GM21717 (cell line): ENCODE results near the gene UBE2H.
"Not testable (repeated sequence)": the region's sequence is repeated elsewhere in the genome, so short reads cannot be mapped to it uniquely, and the experiment has no call there.

Source experiments
- ATAC-seq: cut with Tn5 transposase; IDR thresholded peaks from one replicate; pipeline ENCODE4 v1.9.1; 2021; ENCODE audit warnings: mild to moderate bottlenecking, moderate library complexity; ENCODE audit not compliant: unreplicated experiment

UBE2H gene

DNA sequence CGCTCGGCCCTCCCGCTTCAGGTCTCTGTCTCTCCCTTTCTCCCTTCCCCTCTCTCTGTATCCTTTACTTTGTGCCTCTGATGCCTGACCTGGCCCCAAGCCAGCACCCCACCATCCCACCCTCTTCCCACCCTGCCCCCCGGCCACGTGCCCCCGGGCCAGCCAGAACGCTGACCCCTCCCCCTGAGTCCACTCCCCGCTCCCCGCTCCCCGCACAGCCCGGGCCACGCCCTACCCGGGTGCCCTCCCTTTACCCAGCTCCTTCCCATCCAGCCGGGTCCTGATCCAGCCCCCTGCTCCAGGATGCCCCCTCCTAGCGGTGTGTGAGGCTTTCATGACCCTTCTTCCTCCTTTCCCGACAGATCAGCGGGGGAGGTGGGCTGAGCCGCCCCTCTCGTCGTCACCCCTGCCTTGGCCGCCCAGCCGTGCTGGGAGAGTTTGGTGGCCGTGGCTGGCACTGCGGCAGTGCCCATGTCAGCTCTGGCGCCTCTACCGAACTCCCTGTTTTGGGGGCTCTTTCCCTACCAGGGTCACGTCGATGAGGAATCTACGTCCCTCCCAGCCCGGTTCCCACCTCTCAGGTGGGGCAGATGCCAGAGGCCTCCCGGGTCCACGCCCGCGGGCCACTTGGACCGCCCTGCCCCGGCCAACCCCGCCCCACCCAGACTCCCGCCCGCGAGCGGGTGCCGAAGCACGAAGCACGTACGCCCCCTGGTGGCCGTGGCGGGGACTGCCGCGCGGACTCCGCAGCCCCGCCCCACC is 127.4 kb downstream of the UBE2H start:
- ATAC-seq = peak; percentile 61

DNA sequence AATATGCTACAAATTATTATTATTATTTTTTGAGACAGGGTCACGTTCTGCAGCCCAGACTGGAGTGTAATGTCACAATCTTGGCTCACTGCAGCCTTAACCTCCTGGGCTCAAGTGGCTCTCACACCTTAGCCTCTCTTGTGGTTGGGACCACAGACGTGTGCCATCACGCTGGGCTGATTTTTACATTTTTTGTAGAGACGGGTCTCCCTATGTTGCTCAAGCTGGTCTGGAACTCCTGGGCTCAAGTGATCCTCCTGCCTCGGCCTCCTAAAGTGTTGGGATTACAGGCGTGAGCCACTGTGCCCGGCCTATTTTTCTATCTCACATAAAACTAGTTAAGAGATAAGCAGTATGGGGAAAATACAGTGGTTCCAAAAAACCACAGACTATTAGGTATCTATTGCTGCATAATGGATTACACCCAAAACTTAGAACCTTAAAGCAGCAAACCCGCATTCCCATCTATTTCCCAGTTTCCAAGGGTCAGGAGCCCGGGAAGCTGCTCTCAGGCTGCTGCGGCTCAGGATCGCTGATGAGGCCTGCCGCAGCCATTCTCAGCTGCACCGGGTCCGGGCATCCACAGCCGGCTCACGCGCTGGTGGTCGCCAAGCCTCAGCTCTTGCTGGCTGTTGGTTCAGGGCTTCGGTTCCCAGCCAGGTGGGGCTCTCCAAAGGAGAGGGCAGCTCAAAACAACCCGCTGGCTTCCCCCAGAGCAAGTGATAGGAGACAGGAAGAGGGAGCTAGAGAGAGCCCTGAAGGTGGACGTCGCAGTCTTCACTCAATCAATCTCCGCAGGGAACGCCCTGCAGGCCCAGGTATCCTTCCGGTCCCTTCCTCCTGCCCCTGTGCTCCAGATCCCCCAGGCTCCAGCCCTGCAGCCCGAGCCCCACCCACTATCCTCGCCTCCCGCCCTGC is 128.2 kb downstream of the UBE2H start:
- ATAC-seq = no peak

DNA sequence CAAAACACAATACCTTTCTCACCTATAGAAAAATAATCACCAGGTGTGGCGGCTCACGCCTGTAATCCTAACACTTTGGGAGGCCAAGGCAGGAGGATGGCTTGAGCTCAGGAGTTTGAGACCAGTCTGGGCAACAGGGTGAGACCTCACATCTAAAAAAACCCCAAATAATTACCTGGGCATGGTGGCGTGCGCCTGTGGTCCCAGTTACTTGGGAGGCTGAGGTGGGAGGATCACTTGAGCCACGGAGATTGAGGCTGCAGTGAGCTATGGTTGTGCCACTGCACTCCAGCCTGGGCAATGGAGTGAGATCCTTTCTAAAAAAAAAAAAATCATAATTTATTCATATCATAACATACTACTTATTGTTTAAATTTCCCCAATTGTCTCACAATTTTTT is 129.6 kb downstream of the UBE2H start:
- ATAC-seq = not testable (repeated sequence)

DNA sequence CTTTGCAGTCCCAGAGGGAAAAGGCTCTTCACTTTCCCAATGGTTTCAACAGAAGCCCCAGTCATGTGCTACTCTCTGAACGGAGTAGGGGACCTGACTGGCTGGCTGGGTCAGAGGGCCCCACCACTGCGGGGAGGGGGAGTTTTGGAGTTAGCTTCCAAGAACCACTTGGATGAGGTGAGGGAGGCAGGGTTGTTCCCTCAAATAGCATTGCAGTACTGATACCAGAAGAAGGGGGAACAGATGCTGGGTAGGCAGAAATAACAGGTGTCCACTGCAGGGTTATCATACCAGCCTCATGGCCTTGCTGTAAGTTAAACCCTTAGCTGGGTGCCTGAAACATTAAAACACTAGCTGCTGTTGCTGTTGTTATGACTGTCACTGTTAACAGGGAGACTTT is 131.3 kb downstream of the UBE2H start:
- ATAC-seq = no peak

DNA sequence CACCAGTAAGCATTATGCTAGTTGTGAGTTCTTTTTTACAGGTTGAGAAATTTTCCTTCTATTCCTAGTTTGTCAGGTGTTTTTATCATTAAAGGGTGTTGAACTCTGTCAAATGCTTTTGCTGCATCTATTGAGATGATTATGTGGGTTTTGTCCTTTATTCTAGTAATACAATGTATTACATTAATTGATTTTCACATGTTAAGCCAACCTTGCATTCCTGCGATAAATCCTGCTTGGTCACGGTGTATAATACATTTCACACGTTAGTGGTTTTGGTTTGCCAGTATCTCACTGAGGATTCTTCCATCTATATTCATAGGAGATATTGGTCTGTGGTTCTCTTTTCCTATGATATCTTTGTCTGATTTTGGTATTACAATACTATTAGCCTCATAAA is 136.0 kb downstream of the UBE2H start:
- no peak for ATAC-seq

DNA sequence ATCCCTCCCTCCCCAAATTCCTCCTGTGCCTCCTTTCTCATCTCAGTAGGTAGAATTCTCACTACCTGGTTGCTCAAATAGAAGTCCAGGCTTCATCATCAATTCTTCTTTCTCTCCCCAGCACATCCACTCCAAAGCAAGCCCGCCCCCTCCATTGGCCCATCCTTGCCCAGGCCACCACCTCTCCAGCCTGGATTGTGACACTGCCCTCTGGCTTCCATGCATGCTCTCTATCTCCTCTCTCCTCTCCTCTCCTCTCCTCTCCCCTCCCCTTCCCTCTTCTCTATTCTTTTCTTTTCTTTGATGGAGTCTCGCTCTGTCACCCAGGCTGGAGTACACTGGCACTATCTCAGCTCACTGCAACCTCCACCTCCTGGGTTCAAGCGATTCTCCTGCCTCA is 144.9 kb downstream of the UBE2H start:
- ATAC-seq = no peak

DNA sequence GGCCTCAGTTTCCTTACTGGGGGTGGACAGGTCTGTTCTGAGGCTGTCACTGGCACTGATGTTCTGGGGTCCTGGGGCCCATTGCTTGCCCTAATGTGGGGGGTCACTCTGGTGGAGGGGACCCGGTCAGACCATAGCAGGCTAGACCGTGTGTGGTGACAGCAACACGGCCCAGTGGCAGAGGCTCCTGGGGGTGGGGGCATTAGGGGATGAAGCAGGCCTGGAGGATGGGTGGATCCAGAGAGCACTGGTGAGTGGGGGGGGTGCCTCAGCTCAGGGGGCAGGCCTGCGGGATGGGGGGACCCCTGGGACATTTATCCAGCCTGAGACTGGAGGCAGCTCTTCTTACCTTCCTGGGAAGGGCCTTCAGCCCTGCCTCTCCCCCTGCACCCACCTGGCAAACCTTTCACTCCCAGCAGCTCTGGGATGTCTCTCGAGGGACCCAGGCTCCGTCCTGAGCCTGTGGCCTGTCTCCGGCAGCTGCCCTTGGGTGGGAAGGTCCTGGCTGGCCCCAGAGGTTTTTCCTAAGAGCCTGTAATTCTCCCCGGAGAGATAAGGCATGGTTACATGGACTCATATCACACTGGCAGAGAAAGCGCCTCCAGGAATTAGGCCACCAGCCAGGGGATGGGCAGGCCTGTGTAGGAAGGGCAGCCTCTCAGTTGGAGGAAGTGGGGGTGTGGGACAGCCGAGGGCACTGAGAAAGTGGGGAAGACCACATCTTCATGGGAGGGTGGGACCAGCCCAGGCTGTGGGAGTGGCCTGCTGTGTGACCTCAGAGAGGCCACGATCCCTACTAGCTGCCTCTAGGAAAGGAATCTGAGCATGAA is 147.7 kb downstream of the UBE2H start:
- ATAC-seq = no peak

DNA sequence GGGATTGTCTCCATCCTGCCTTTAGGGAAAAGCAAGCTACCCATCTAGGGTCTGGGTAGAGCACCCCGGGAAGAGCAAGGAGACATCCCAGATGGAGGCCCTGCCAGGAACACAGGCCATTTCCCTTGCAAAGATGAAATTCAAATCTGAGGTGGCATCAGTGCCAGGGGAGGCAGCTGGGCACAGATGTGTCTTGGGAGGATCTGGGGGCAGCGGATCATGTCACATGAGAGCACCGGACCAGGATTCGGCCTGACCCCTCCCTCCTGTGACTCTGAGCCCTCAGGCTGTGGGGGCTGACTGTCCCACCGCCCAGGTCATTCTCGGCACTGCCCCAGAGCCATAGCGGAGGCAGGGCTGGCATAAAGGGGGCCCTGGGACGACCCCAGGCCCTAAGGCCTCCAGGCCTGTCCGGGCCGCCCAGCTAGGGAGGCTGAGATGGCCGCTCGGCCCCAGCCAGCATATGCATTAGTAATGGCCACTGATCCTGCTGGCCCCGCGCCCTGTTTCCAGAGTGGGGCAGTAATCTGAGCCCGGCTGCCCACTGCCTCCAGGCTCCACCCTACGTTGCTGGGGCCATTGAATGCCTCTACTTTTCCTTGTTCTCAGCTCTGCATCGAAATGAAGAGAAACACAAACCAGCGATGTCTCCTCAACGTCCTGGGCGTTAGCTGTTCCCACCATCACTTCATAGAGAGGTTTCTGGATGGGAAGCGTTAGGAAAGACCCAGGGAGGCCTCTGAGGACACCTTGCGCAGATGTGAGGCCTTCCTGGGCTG is 148.5 kb downstream of the UBE2H start:
- ATAC-seq = no peak

DNA sequence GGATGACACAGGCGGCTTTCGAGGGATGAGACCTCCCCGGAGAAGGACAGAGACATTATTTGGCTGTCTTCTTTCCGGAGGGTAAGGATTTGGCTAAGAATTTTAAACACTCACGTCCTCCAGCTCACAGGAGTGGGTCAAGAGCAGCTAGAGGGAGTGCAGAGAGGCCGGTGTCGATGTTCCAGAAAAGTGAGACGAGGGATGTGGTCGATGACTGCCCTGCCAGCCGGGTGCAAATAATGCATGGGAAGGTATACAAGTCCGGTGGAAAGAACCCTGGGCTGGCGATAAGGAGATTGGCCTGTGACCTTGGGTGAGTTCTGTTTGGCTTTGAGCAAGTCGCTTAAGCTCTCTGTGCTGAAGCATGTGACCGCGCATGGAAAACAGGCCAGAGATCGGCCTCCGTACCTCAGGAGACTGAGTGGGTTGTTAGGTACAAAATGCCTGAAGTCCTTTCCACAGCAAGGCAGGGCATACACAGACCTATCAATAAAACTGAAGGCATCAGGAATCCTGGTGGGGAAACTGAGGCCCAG is 149.1 kb downstream of the UBE2H start:
- ATAC-seq = no peak

DNA sequence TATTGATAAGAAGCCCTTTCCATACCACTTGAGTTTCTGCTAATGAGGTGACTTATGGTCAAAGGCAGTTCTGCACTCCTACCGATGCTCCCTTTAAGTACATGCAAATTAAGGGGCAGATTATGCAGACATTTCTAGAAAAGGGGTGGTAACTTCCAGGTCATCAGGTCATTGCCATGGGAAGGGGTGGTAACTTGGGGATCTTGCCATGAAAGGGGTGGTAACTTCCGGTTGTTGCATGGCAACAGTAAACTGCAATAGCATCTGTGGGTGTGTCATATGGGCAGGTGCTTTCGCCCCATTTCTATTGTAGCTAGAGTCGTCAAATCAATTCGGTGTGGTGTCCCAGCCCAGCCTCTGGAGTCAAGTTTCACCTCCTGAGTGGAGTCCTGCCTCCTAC is 150.9 kb downstream of the UBE2H start:
- ATAC-seq = no peak

DNA sequence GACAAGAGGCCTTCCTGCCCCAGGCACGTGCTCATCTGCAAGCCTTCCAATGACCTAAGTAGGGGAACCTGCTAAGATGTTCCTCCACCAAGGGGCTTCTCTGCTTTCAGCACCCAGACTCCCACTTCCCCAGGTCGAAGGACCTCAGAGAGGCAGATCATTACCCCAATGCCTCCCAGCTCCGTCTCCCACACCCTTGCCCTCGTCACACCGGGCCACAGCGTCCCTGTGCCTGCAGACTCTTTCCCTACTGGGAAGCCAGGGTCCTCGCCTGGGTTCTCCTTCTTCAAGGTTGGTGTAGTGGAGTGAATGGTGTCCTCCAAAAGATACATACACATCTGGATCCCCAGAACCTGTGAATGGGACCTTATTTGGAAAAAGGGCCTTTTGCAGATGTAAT is 151.9 kb downstream of the UBE2H start:
- ATAC-seq = no peak

DNA sequence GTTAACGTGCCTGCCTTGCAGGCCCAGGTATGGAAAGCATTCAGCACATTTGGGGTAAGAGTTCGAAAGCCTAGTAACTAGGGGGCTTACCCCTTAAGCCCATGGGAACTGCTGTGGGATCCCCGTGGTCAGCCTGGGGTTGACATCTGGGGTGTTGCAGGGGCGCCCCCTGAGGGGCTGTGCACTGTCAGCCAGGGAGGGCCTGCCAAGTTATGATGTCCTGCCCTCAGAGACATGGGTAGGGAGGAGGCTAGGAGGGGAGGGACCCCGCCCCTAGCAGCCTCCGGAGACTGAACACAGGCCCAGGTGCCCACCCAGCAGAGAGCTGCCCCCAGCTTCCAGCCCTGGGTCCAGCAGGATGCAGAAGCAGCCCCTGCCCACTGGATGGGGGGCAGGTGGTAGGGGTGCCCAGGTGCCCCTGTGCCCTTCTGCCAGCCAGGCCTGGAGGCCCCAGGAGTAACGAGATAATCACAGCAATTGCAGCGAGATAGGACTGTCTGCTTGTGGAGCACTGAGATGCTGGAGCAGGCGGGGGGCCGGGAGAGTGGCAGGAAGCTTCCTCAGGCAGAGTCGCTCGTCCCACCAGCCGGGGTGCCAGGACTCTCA is 153.3 kb downstream of the UBE2H start:
- ATAC-seq = no peak

DNA sequence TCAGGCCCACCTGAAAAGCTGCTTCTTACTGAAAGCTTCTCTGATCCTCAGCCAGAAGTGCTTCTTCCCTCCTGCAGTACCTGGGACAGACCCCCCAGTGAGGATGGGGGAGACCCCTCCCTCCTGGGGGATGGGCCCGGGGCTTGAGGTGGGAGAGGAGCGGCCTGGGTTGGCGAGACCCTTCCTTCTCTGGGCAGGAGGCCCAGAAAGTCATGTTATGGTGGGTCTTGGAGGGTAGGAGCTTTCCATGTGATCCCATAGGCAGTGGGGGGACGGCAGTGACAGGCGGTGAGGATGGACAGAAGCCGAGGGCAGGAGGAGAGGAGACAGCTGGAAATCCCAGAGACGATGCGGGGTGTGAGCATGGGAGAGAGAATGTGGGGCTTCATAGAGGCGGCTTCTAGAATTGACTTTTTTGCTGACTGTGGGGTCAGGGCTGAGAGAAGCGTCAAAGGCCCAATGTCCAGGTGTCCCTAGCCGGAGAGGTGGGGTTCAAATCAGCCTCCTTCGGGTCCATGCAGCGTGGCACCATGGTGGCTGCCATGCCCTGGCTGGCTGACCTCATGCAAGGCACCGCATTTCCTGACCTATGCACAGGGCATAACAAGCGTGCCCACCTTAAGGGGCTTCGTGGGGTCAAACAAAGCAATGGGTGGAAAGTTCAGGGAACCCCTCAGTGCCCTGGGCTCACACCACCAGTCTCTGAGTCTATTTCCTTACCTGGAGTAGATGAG is 154.0 kb downstream of the UBE2H start:
- no peak for ATAC-seq

DNA sequence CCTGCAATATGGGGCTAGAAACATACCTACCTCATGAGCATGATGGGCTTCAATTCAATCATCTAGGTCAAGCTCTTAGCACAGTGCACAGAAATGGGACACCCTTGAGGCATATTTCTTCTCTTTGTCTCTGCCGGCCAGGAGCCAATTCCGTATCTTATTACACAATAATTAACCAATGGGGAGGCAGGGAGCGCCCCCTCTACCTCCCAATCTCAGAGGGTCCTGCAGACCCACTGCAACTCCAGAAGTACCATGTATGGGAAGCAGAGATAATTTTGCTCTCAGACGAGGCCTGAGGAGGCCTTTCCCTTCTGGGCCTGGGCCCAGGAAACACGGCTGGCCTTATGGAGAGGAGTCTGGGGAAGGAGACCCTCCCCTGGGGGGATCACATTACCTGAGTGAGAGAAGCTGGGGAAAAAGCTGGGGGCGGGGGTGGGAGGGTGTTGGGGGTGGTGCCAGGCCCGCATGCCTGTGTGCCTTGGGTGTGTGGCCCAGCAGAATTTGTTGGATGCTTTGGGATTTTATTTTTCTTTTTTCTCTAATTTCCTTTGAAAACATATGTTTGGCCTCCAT is 155.5 kb downstream of the UBE2H start:
- ATAC-seq = no peak

DNA sequence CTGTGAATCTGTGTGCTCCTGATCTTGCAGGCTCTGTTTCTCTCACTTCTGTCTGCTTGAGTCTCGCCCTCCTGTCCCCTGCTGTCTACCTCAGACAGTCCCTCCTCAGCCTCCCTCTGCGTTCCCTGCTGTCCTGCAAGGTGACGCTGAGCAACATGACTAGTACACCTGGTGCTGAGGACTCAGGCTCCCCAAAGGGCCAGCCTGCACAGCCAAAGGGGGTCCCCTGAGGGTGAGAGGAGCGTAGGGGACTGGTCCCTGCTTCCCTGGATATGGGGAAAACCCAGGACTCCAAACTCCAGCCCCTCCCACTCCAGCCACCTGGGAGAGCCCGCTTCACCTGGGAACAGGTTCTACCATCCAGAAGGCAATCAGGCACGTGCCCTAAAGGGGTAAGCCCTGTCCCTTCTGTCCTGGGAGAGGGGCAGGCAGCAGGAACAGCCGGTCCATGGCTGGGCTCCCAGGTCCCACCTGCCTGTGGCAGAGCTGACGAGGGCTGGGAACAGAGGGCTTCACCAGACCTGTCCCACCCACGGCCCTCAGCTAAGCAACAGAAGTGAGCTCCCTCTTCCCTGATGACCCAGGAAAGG is 156.5 kb downstream of the UBE2H start:
- no peak for ATAC-seq

DNA sequence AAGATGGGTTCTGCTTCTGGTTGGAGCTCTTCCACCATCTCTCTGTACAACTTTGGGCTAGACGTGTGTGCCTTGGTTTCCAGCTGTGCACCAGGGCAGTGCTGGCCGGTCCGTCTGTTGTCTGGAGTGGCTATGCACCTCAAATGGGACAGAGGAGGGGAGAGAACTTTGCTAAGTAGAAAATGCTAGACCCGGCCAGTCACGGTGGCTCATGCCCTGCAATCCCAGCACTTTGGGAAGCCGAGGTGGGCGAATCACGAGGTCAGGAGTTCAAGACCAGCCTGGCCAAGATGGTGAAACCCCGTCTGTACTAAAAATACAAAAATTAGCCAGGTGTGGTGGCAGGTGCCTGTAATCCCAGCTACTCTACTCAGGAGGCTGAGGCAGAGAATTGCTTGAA is 158.3 kb downstream of the UBE2H start:
- ATAC-seq = not testable (repeated sequence)

DNA sequence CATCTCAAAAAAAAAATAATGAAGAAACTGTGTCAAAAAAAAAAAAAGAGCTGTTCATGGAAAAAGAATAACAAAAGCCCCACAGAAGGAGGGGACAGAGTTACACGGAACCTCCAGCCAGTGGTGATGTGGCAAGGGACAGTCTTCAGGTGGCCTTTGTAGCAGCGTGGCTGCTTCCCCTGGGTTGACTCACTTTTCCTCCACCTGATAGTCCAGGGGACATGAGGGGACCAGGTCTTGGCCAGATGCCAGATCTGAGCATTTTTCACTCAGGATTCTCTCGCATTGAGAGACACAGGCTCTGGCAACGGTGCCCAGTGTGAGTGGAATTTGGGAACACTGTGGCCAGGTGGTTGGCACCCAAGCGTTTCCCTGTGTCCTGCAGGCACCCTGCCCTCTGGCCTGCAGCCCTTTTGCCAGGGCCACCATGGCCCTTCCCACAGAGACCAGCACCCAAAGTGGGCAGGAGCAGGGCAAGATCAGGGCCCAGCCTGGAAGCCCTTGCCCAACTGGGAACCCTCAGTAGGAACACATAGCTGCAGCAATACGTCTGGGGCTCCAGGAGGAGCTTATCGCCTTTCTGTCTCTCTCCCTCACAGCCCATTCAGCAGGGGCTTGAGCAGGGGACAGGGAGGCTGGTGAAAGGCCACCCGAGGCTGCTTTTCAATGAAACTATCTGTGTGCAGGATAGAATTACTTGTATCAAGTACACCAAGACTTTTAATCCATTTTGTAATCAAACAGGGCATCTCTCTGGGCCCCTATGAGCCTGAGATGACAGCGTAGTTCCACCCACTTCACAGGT is 159.1 kb downstream of the UBE2H start:
- no peak for ATAC-seq

DNA sequence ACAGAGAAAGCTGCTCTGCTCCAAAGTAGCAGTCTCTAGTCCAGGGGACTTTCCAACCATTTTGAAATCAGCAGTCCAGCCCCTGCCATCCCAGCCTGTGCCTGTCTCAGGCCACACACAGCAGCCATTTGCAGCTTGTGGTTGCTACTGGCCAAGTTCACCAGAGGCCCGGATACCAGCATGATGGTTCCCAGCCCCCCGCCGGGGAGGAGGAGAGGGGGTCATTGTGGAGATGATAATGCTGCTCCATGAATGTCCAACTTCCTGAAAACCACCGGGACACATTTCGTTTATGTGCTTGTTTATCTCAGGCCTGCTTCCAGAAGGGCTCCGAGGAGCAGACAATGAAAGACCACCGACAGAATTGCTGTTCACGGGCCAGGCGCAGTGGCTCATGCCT is 160.0 kb downstream of the UBE2H start:
- no peak for ATAC-seq
